Hematopoietic multipotent progenitor cell treated with erythropoietin and hydrocortisone succinate and interleukin-3 and kit ligand, for 15 days (in vitro differentiated cells): ENCODE data around the gene TRIM44.
"Not testable (repeated sequence)": the region's sequence is repeated elsewhere in the genome, so short reads cannot be mapped to it uniquely, and the experiment has no call there.

Source experiments
- DNase-seq: peaks from one replicate; pipeline ENCODE4 v3.0.0-alpha.2; 2015; ENCODE audit warnings: low spot score

TRIM44 gene

GRCh38 chr11:35753573-35753972, 91.0 kb downstream of the TRIM44 start:
- not testable (repeated sequence) for DNase-seq

GRCh38 chr11:35759951-35760350, 97.4 kb downstream of the TRIM44 start:
- not testable (repeated sequence) for DNase-seq

- DNase-seq = no peak
Measured at GRCh38 chr11:35761899-35762298, 99.3 kb downstream of the TRIM44 start.

GRCh38 chr11:35763301-35763700, 100.7 kb downstream of the TRIM44 start:
- DNase-seq = no peak

- DNase-seq = no peak
Measured at GRCh38 chr11:35763765-35764164, 101.2 kb downstream of the TRIM44 start.

GRCh38 chr11:35764417-35764816, 101.8 kb downstream of the TRIM44 start:
- DNase-seq = no peak

GRCh38 chr11:35765211-35765610, 102.6 kb downstream of the TRIM44 start:
- no peak for DNase-seq

GRCh38 chr11:35766651-35767050, 104.1 kb downstream of the TRIM44 start:
- DNase-seq = no peak

- not testable (repeated sequence) for DNase-seq
Measured at GRCh38 chr11:35770425-35770824, 107.8 kb downstream of the TRIM44 start.

- DNase-seq = no peak
Measured at GRCh38 chr11:35771722-35772121, 109.1 kb downstream of the TRIM44 start.

GRCh38 chr11:35777241-35777640, 114.7 kb downstream of the TRIM44 start:
- not testable (repeated sequence) for DNase-seq

GRCh38 chr11:35778943-35779342, 116.4 kb downstream of the TRIM44 start:
- DNase-seq = not testable (repeated sequence)

- DNase-seq = no peak
Measured at GRCh38 chr11:35779409-35779808, 116.8 kb downstream of the TRIM44 start.

- no peak for DNase-seq
Measured at GRCh38 chr11:35780951-35781860, 118.6 kb downstream of the TRIM44 start.

GRCh38 chr11:35781861-35782470, 119.4 kb downstream of the TRIM44 start:
- no peak for DNase-seq

GRCh38 chr11:35783809-35784208, 121.2 kb downstream of the TRIM44 start:
- DNase-seq = no peak

GRCh38 chr11:35784699-35785098, 122.1 kb downstream of the TRIM44 start:
- DNase-seq = no peak

GRCh38 chr11:35785287-35786167, 123.0 kb downstream of the TRIM44 start:
- DNase-seq = no peak

- no peak for DNase-seq
Measured at GRCh38 chr11:35786188-35786587, 123.6 kb downstream of the TRIM44 start.

- no peak for DNase-seq
Measured at GRCh38 chr11:35787013-35787504, 124.5 kb downstream of the TRIM44 start.

GRCh38 chr11:35787626-35788025, 125.1 kb downstream of the TRIM44 start:
- DNase-seq = no peak
